Myocyte (in vitro differentiated cells): ENCODE results near the gene WNT6. TPM values are rescaled to one million over a fixed set of nuclear protein-coding genes. Genes with fewer than 3 reads are reported as not detected.
A peak's percentile ranks its signal among the peaks of the same experiment; 100 is the strongest.

Source experiments
- DNase-seq: peaks from one replicate; pipeline ENCODE4 v3.0.0-alpha.2; 2012; ENCODE audit warnings: low read depth
- polyA plus RNA-seq: library from polyadenylated mRNA; unstranded; fragments of >200 nt; gene quantifications from one replicate; pipeline ENCODE4 v1.2.1, GENCODE V29; 2012; ENCODE audit warnings: missing spikeins
- total RNA-seq: library from RNA; depleted of rRNA; stranded (reverse); fragments of >200 nt; gene quantifications from 2 replicates; pipeline ENCODE4 v1.2.3, GENCODE V29; 2014

The WNT6 gene
- 0.31 and 0.37 TPM in 2 replicates for total RNA-seq
- not detected for polyA plus RNA-seq

GRCh38 chr2:218859556-218859987 is at the start of gene WNT6:
Gene WNT6, plus strand, starts transcription at chr2:218859805. Its CDS starts 233 bp downstream, at chr2:218860038.
- DNase-seq, result peak; percentile 17

- no peak for DNase-seq
Observed at GRCh38 chr2:218810256-218810655, 49.3 kb upstream of the WNT6 start.

GRCh38 chr2:218811382-218811781 is 48.2 kb upstream of the WNT6 start:
- no peak for DNase-seq

- DNase-seq, result no peak
Observed at GRCh38 chr2:218812096-218812815, 47.3 kb upstream of the WNT6 start.

GRCh38 chr2:218812861-218813260 is 46.7 kb upstream of the WNT6 start:
- no peak for DNase-seq

GRCh38 chr2:218813771-218814460 is 45.7 kb upstream of the WNT6 start:
- DNase-seq, result no peak

GRCh38 chr2:218814540-218815243 is 44.9 kb upstream of the WNT6 start:
- DNase-seq, result no peak

GRCh38 chr2:218815244-218815637 is 44.4 kb upstream of the WNT6 start:
- DNase-seq, result no peak

- no peak for DNase-seq
Observed at GRCh38 chr2:218815649-218816048, 44.0 kb upstream of the WNT6 start.

- DNase-seq, result peak; percentile 85
Observed at GRCh38 chr2:218816561-218817011, 43.0 kb upstream of the WNT6 start.

GRCh38 chr2:218819093-218819492 is 40.5 kb upstream of the WNT6 start:
- peak; percentile 56 for DNase-seq

GRCh38 chr2:218820746-218821369 is 38.7 kb upstream of the WNT6 start:
- no peak for DNase-seq

- peak; percentile 86 for DNase-seq
Observed at GRCh38 chr2:218821605-218822211, 37.9 kb upstream of the WNT6 start.

GRCh38 chr2:218822622-218823021 is 37.0 kb upstream of the WNT6 start:
- DNase-seq, result peak; percentile 91

GRCh38 chr2:218823196-218823855 is 36.3 kb upstream of the WNT6 start:
- DNase-seq, result no peak

- no peak for DNase-seq
Observed at GRCh38 chr2:218824004-218824403, 35.6 kb upstream of the WNT6 start.

- no peak for DNase-seq
Observed at GRCh38 chr2:218826791-218827190, 32.8 kb upstream of the WNT6 start.

GRCh38 chr2:218827701-218828476 is 31.7 kb upstream of the WNT6 start:
- DNase-seq, result no peak

GRCh38 chr2:218828477-218828778 is 31.2 kb upstream of the WNT6 start:
- no peak for DNase-seq

- peak; percentile 96 for DNase-seq
Observed at GRCh38 chr2:218829868-218830451, 29.6 kb upstream of the WNT6 start.
